K562 (cell line): ENCODE data around the gene TBRG4. TPM values are rescaled to one million over a fixed set of nuclear protein-coding genes. Genes with fewer than 3 reads are reported as not detected.

Experiments
- ATAC-seq: fragments of 200-7000 bp; cut with Tn5 transposase; 3 replicates; pipeline ENCODE4 v1.9.1; 2020; ENCODE audit warnings: moderate library complexity
- BruUV-seq: library from RNA; stranded (reverse); fragments of 400-500 nt; replicated peaks from 2 replicates; lab custom pipeline; 2021; lab: Mats Ljungman, UMichigan
- CTCF ChIA-PET: fragments of 300-600 bp; formaldehyde crosslinking; extraction: SDS; loops from one replicate; lab custom pipeline; 2021; ENCODE audit warnings: low intra/inter-chr PET ratio; lab: Yijun Ruan, JAX
- POLR2A ChIA-PET: fragments of 300-600, 350-650 bp; sonication (Branson Sonifier 250); formaldehyde crosslinking; extraction: SDS; loops from one replicate; lab custom pipeline; 2021; ENCODE audit warnings: antibody characterized with exemption, inconsistent platforms; lab: Yijun Ruan, JAX
- DNase-seq, 4 experiments: peaks; one replicate each; pipeline versions ENCODE4 v3.0.0 to v3.0.0-alpha.2; 2011 to 2018; ENCODE audit warnings: low spot score in 3 of 4, mixed read lengths in 3 of 4; ENCODE audit errors: extremely low read depth in 1 of 4
- FAIRE-seq: peaks from 2 replicates; lab custom pipeline; 2011; peaks lifted over from hg19 to GRCh38; lab: Jason Lieb, UNC
- H2AFZ ChIP-seq: 2 replicates; pipeline ENCODE4 v1.6.0; 2011; ENCODE audit warnings: low read depth, low read length, control low read depth, inconsistent platforms
- H3K27ac ChIP-seq: fragments of 200-600 bp; 3 replicates; pipeline ENCODE4 v1.8.0; 2011; ENCODE audit warnings: low read depth, mild to moderate bottlenecking, control low read depth, inconsistent platforms, low read length, moderate library complexity, mixed read lengths; ENCODE audit errors: extremely low read depth
- H3K27me3 ChIP-seq, 2 experiments: fragments of 300-600 bp in 1 of 2; 2 replicates in 1 of 2; 3 replicates in 1 of 2; pipeline versions ENCODE4 v1.6.0 to v1.8.0; 2011; ENCODE audit warnings: inconsistent platforms in 2 of 2, low read length in 2 of 2, mild to moderate bottlenecking in 1 of 2, mixed read lengths in 1 of 2, moderate library complexity in 1 of 2; ENCODE audit not compliant: control insufficient read depth in 2 of 2, insufficient read depth in 2 of 2
- H3K36me3 ChIP-seq: fragments of 300-600 bp; 3 replicates; pipeline ENCODE4 v1.8.0; 2011; ENCODE audit warnings: mild to moderate bottlenecking, low read length, inconsistent platforms; ENCODE audit not compliant: control insufficient read depth, insufficient read depth
- H3K4me1 ChIP-seq, 2 experiments: fragments of 200-600 bp in 1 of 2; replicated peaks in 1 of 2; 2 replicates in 1 of 2; 3 replicates in 1 of 2; pipeline versions ENCODE4 v1.5.1 to v1.8.0; 2011; ENCODE audit warnings: inconsistent platforms in 2 of 2, low read length in 2 of 2, mild to moderate bottlenecking in 1 of 2, mixed read lengths in 1 of 2, moderate library complexity in 1 of 2; ENCODE audit not compliant: control insufficient read depth in 2 of 2, insufficient read depth in 2 of 2
- H3K4me2 ChIP-seq: 2 replicates; pipeline ENCODE4 v1.6.1; 2011; ENCODE audit warnings: low read length, control low read depth, inconsistent platforms, mixed read lengths; ENCODE audit not compliant: insufficient read depth
- H3K4me3 ChIP-seq: fragments of 200-600 bp; sonication (generic), shearing (Covaris generic); 2 replicates; pipeline ENCODE4 v1.5.1; 2016; ENCODE audit warnings: control low read depth, inconsistent platforms
- H3K79me2 ChIP-seq: fragments of 200-600 bp; 3 replicates; pipeline ENCODE4 v1.8.0; 2011; ENCODE audit warnings: low read length, inconsistent platforms; ENCODE audit not compliant: control insufficient read depth, insufficient read depth
- H3K9ac ChIP-seq, 2 experiments: 2 replicates each; pipeline versions ENCODE4 v1.6.0 to v1.6.1; 2011; ENCODE audit warnings: low read depth in 2 of 2, low read length in 2 of 2, control low read depth in 1 of 2, inconsistent platforms in 1 of 2, mild to moderate bottlenecking in 1 of 2, mixed read lengths in 1 of 2; ENCODE audit not compliant: insufficient read depth in 1 of 2
- H3K9me1 ChIP-seq: one replicate; pipeline ENCODE4 v1.6.0; 2011; ENCODE audit warnings: inconsistent platforms, mild to moderate bottlenecking, low read length, moderate library complexity; ENCODE audit not compliant: control insufficient read depth, insufficient read depth
- H3K9me3 ChIP-seq: replicated peaks from 2 replicates; pipeline ENCODE4 v1.5.1; 2011; ENCODE audit warnings: low read depth, low read length, inconsistent platforms; ENCODE audit not compliant: control insufficient read depth, insufficient read depth
- H4K20me1 ChIP-seq: replicated peaks from 2 replicates; pipeline ENCODE4 v1.6.1; 2011; ENCODE audit warnings: low read length, inconsistent platforms, mixed read lengths; ENCODE audit not compliant: control insufficient read depth, insufficient read depth
- EWSR1 ChIP-seq: fragments of 450-650 bp; IDR thresholded peaks from 2 replicates; pipeline ENCODE4 v1.6.1; 2018; ENCODE audit warnings: borderline replicate concordance, mild to moderate bottlenecking, low read depth, moderate library complexity; ENCODE audit not compliant: partially characterized antibody
- GABPA ChIP-seq: fragments of 200-800 bp; sonication (Bioruptor generic); conservative IDR thresholded peaks from 2 replicates; pipeline ENCODE4 v1.6.1; 2016; ENCODE audit warnings: low read depth, missing genetic modification characterization, missing compliant biosample characterization
- GTF2F1 ChIP-seq: IDR thresholded peaks from 2 replicates; pipeline ENCODE4 v1.6.1; 2011; ENCODE audit warnings: low read depth, low read length, improper control_type of control experiment
- GTF3C2 ChIP-seq: IDR thresholded peaks from 3 replicates; pipeline ENCODE4 v1.6.1; 2011; ENCODE audit warnings: borderline replicate concordance, mild to moderate bottlenecking, moderate library complexity; ENCODE audit not compliant: insufficient read length; ENCODE audit errors: extremely low read depth
- LEF1 ChIP-seq: fragments of 450-650 bp; IDR thresholded peaks from 2 replicates; pipeline ENCODE4 v1.6.1; 2016; ENCODE audit warnings: mild to moderate bottlenecking
- POLR2H ChIP-seq: IDR thresholded peaks from 2 replicates; pipeline ENCODE4 v1.6.1; 2016; ENCODE audit warnings: missing genetic modification characterization, low read depth, mild to moderate bottlenecking, control low read depth, missing compliant biosample characterization, moderate library complexity
- RBM17 ChIP-seq: fragments of 200-400 bp; formaldehyde crosslinking; IDR thresholded peaks from 2 replicates; pipeline ENCODE4 v1.6.1; 2017; ENCODE audit warnings: low read depth, mild to moderate bottlenecking, low read length, borderline replicate concordance
- STAG1 ChIP-seq: sonication (generic); formaldehyde crosslinking; IDR thresholded peaks from 2 replicates; pipeline ENCODE4 v1.5.0; 2020; ENCODE audit warnings: missing genetic modification reagents, borderline replicate concordance
- ZFP91 ChIP-seq: sonication (generic); formaldehyde crosslinking; IDR thresholded peaks from 2 replicates; pipeline ENCODE4 v1.8.0; 2022; ENCODE audit warnings: mild to moderate bottlenecking, missing genetic modification reagents
- ZZZ3 ChIP-seq: fragments of 450-650 bp; IDR thresholded peaks from 2 replicates; pipeline ENCODE4 v1.6.1; 2016; ENCODE audit warnings: antibody characterized with exemption, mild to moderate bottlenecking, moderate library complexity
- WGBS: fragments of 100-300 bp; shearing (Covaris generic); methylation state at CpG from one replicate; pipeline ENCODE4 v1.1.6; 2016; ENCODE audit warnings: low coverage, mixed read lengths; ENCODE audit not compliant: insufficient coverage; ENCODE audit errors: missing lambda C conversion rate; 5-methylcytosine and 5-hydroxymethylcytosine counted together
- in situ Hi-C: fragments of 300-500 bp; cut with MboI; formaldehyde crosslinking; loops from 4 replicates; pipeline ENCODE4 v1.15.0; 2018; ENCODE audit warnings: inconsistent platforms, mixed read lengths
- intact Hi-C: fragments of 100-400 bp; cut with micrococcal nuclease; formaldehyde crosslinking; loops from 2 replicates; pipeline ENCODE4 v1.14.2; 2022
- polyA plus RNA-seq, 8 experiments: library from polyadenylated mRNA; depleted of rRNA in 4 of 8; stranded (reverse) in 5 of 8; unstranded in 3 of 8; fragments of >200 nt; fragmentation: Nextera tagmentation in 2 of 8; fragmentation: Illumina TruSeq in 1 of 8; extraction: Ambion mirVana in 2 of 8; extraction: Trizol in 1 of 8; gene quantifications; 2 replicates each; pipeline versions ENCODE4 v1.2.1 to v1.2.3, GENCODE V29; 2011 to 2014; ENCODE audit warnings: inconsistent platforms in 1 of 8, missing spikeins in 1 of 8
- total RNA-seq, 7 experiments: library from RNA; depleted of rRNA in 6 of 7; stranded (reverse); fragments of >200 nt in 6 of 7; fragmentation: Illumina TruSeq in 2 of 7; extraction: Trizol in 2 of 7; gene quantifications; 2 replicates each; pipeline versions ENCODE4 v1.2.1 to v1.2.3, GENCODE V29; 2011 to 2021; ENCODE audit warnings: low replicate concordance in 1 of 7

Gene TBRG4
- total and polyA plus RNA-seq, 9 of the 15 experiments (the other 6 are each of a cell fraction or from before 2014, with no cell fraction given), result 11.2 to 322 (median 216) TPM

GRCh38 chr7:45118889-45119331, 7.4 kb upstream of the TBRG4 start (continued):
- no peak for TF ChIP-seq EWSR1
- TF ChIP-seq GTF2F1, result no peak
- TF ChIP-seq RBM17, result no peak

- CTCF ChIA-PET, result no interaction called here
- Histone ChIP-seq H3K36me3 (no peaks in the 10 kb centered on the region), H3K9me3 (no peaks in the 10 kb centered on the region), H3K4me3 (no peak overlapping the region), H3K79me2 (no peaks in the 10 kb centered on the region), H2AFZ (no peak overlapping the region), H3K9me1 (no peaks in the 10 kb centered on the region), H3K9ac (peak overlapping the region in 1 of 2 experiments; percentile 21; a peak in 1 of 4 replicates), H3K4me2 (no peak overlapping the region), H3K27me3 (no peaks in the 10 kb centered on the region), H3K4me1 (peaks cover 0 to 6% of the 10 kb centered on the region in 2 experiments; a peak in 4 of 5 replicates), H4K20me1 (no peaks in the 10 kb centered on the region), H3K27ac (no peak overlapping the region)
- DNase-seq, result no peak
- ATAC-seq, result no peak
- intact Hi-C loops (no loop called here), in situ Hi-C loops (no loop called here)
- WGBS, result 60% methylated on average over 4 of the region's 4 CpGs
- no TSS peak for BruUV-seq
- POLR2A ChIA-PET, result interaction anchor here (1.6 to 2.4 kb wide), 2 partner anchors 14 to 270 kb away, joined by 3 to 5 read pairs; partner anchors contain the start of gene H2AZ2
- FAIRE-seq, result no peak
- TF ChIP-seq POLR2H (tag) (no peak), LEF1 (no peak), ZFP91 (CRISPR knock-in tag) (no peak), ZZZ3 (no peak), GABPA (no peak), STAG1 (no peak), GTF3C2 (no peak)
Measured at GRCh38 chr7:45118292-45118691, 6.8 kb upstream of the TBRG4 start.
